ENCODE data around the gene UNC13C.

UNC13C gene

DNA sequence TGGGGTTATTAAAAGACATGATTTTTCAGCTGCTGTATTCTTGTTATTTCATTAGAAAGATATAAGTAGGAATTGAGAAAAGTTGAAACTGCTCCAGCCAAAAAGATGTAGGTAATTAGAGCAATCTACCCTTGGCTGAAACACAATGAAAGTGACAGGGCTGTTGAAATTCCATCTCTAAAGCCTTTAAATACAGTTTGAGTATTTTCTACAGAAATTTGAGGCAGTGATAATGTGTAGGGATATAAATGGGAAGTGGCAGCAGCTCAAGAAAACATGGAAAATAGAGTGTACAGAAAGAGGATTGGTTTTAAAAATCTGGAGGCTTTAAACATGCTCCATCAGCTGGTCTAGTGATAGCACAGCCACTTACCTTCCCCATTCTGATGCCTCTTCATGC lies 22.8 kb upstream of the UNC13C start:
- TF ChIP-seq, protein P1, sequence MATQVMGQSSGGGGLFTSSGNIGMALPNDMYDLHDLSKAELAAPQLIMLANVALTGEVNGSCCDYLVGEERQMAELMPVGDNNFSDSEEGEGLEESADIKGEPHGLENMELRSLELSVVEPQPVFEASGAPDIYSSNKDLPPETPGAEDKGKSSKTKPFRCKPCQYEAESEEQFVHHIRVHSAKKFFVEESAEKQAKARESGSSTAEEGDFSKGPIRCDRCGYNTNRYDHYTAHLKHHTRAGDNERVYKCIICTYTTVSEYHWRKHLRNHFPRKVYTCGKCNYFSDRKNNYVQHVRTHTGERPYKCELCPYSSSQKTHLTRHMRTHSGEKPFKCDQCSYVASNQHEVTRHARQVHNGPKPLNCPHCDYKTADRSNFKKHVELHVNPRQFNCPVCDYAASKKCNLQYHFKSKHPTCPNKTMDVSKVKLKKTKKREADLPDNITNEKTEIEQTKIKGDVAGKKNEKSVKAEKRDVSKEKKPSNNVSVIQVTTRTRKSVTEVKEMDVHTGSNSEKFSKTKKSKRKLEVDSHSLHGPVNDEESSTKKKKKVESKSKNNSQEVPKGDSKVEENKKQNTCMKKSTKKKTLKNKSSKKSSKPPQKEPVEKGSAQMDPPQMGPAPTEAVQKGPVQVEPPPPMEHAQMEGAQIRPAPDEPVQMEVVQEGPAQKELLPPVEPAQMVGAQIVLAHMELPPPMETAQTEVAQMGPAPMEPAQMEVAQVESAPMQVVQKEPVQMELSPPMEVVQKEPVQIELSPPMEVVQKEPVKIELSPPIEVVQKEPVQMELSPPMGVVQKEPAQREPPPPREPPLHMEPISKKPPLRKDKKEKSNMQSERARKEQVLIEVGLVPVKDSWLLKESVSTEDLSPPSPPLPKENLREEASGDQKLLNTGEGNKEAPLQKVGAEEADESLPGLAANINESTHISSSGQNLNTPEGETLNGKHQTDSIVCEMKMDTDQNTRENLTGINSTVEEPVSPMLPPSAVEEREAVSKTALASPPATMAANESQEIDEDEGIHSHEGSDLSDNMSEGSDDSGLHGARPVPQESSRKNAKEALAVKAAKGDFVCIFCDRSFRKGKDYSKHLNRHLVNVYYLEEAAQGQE (IDR thresholded peaks at IDR 0.05; ENCODE audit: insufficient replicate concordance, low read depth), result no peak
- no peak for TF ChIP-seq GABPA (IDR thresholded peaks at IDR 0.05; ENCODE audit: low read depth)
- TF ChIP-seq SPI1 (IDR thresholded peaks at IDR 0.05; ENCODE audit: borderline replicate concordance, low read depth), result no peak
- no peak for TF ChIP-seq POLR2AphosphoS5 (IDR thresholded peaks at IDR 0.05; ENCODE audit: low read depth)
- TF ChIP-seq, protein P2, sequence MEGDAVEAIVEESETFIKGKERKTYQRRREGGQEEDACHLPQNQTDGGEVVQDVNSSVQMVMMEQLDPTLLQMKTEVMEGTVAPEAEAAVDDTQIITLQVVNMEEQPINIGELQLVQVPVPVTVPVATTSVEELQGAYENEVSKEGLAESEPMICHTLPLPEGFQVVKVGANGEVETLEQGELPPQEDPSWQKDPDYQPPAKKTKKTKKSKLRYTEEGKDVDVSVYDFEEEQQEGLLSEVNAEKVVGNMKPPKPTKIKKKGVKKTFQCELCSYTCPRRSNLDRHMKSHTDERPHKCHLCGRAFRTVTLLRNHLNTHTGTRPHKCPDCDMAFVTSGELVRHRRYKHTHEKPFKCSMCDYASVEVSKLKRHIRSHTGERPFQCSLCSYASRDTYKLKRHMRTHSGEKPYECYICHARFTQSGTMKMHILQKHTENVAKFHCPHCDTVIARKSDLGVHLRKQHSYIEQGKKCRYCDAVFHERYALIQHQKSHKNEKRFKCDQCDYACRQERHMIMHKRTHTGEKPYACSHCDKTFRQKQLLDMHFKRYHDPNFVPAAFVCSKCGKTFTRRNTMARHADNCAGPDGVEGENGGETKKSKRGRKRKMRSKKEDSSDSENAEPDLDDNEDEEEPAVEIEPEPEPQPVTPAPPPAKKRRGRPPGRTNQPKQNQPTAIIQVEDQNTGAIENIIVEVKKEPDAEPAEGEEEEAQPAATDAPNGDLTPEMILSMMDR (IDR thresholded peaks at IDR 0.05; ENCODE audit: insufficient read depth, low read length), result no peak
- Histone ChIP-seq H3K27me3 (ENCODE audit: insufficient read depth, poor library complexity, severe bottlenecking) (no peaks in the 10 kb centered on the region), H3K27ac (replicated peaks) (no peak overlapping the region), H3K4me3 (replicated peaks; ENCODE audit: insufficient read depth, low read length) (no peak overlapping the region)
- no peak for DNase-seq (ENCODE audit: low read depth in 1 of 2, low spot score in 1 of 2)

DNA sequence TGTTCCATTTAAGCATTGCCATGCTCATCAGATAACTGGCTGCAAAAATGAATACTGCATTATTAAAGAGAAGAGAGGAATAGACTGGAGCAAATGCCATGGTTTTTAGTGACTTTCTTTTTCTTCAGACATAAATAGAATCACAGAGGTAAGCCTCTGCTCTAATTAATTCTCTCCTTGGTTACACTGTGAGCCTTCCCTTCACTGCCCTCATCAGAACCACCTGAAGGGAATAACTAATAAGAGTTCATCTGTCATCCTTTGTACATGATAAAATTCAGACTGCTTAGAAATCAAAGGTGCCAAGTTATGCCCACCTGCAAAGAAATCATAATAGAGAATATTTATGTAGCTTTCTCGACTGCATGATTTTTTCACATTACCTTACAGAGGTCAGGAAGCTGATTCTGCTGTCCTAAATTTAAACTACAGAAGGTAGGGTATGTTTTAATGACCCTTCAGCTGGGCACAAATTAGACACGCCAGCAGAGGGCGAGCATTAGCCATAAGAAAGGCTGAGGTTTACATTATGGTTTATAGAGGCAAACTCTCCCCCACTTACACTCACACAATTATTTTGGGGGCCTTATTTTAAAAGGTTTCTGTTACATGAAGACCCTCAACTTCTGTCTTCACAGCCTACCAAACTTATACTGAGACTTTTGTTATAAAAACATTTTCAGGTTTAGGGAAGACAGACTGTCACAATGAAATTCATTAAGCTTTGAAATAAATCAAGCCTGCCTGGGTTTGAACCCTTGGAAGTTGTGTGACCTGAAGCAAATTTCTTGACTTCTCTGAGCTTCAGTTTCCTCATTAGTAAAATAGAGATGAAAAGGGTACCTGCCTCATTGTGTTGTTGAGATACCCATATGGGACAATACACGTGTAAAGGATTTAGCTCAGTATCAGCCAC lies 15.3 kb upstream of the UNC13C start:
- TF ChIP-seq, protein P2 (IDR thresholded peaks at IDR 0.05; ENCODE audit: insufficient read depth, low read length), result peak; percentile 37
- TF ChIP-seq, protein P1 (IDR thresholded peaks at IDR 0.05; ENCODE audit: insufficient replicate concordance, low read depth), result no peak
- H3K4me3 ChIP-seq (replicated peaks; ENCODE audit: insufficient read depth, low read length), result no peak overlapping the region
- H3K27ac ChIP-seq (replicated peaks), result no peak overlapping the region
- peaks cover 3% of the 10 kb centered on the region for H3K27me3 ChIP-seq (ENCODE audit: insufficient read depth, poor library complexity, severe bottlenecking)
- DNase-seq (ENCODE audit: low read depth in 1 of 2, low spot score in 1 of 2), result peak in 1 of 2 experiments; percentile 26

DNA sequence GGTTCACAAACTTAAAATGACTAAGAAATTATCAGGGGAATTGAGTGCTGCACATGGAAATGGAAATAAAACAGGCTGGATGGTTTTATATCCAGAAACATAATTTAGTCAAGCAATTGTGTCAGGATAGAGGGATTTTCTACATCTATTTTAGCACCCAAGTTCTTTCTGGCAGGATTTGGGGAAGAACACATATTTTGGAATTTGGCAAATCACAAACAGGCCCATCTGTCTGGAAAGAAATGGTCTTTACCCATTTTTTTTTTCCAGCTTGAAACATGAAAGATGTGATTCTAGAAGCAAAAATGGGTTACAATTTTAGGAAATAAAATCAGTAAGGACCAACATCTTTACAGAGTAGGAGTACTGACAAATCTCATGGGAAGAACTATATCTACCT lies 14.4 kb upstream of the UNC13C start:
- H3K4me3 ChIP-seq (replicated peaks; ENCODE audit: insufficient read depth, low read length), result no peak overlapping the region
- TF ChIP-seq SPI1 (IDR thresholded peaks at IDR 0.05; ENCODE audit: borderline replicate concordance, low read depth) (no peak), POLR2AphosphoS5 (IDR thresholded peaks at IDR 0.05; ENCODE audit: low read depth) (no peak)
- TF ChIP-seq, protein P1 (IDR thresholded peaks at IDR 0.05; ENCODE audit: insufficient replicate concordance, low read depth), result no peak
- H3K27me3 ChIP-seq (ENCODE audit: insufficient read depth, poor library complexity, severe bottlenecking), result peaks cover 5% of the 10 kb centered on the region
- no peak for DNase-seq (ENCODE audit: low read depth in 1 of 2, low spot score in 1 of 2)
- H3K27ac ChIP-seq (replicated peaks), result no peak overlapping the region
